ENCODE results near the gene NAA25. TPM values are rescaled to one million over a fixed set of nuclear protein-coding genes. Genes with fewer than 3 reads are reported as not detected.
A peak's percentile ranks its signal among the peaks of the same experiment; 100 is the strongest.

Gene NAA25
- total RNA-seq, 1 donor from 2014 or later, result 35.9 TPM

- no peaks in the 10 kb centered on the region for H3K4me1 Mint-ChIP-seq
- TF ChIP-seq CTCF (conservative IDR thresholded peaks at IDR 0.05), result no peak
- no peak overlapping the region for H3K4me3 Mint-ChIP-seq
- H3K27me3 Mint-ChIP-seq (ENCODE audit: low read depth), result no peaks in the 10 kb centered on the region
- no peak overlapping the region for H3K27ac Mint-ChIP-seq (ENCODE audit: unreplicated experiment)
- no peaks in the 10 kb centered on the region for H3K9me3 Mint-ChIP-seq
- H3K36me3 Mint-ChIP-seq (ENCODE audit: low read depth), result peaks cover 26% of the 10 kb centered on the region
- DNase-seq (ENCODE audit: low read depth, low spot score), result no peak
These were observed 73.3 kb downstream of the NAA25 start for GRCh38 chr12:112035219-112035785.

- H3K9me3 Mint-ChIP-seq, result no peaks in the 10 kb centered on the region
- H3K4me3 Mint-ChIP-seq, result no peak overlapping the region
- H3K27me3 Mint-ChIP-seq (ENCODE audit: low read depth), result no peaks in the 10 kb centered on the region
- no peak overlapping the region for H3K27ac Mint-ChIP-seq (ENCODE audit: unreplicated experiment)
- no peak for TF ChIP-seq CTCF (conservative IDR thresholded peaks at IDR 0.05)
- DNase-seq (ENCODE audit: low read depth, low spot score), result no peak
- no peaks in the 10 kb centered on the region for H3K4me1 Mint-ChIP-seq
- H3K36me3 Mint-ChIP-seq (ENCODE audit: low read depth), result peaks cover 20% of the 10 kb centered on the region
These were observed 76.3 kb downstream of the NAA25 start for GRCh38 chr12:112032292-112032691.

GRCh38 chr12:112031472-112031871, 77.1 kb downstream of the NAA25 start:
- DNase-seq (ENCODE audit: low read depth, low spot score), result no peak
- TF ChIP-seq CTCF (conservative IDR thresholded peaks at IDR 0.05), result no peak
- Mint-ChIP-seq H3K27ac (ENCODE audit: unreplicated experiment) (peak overlapping the region; percentile 46), H3K9me3 (no peaks in the 10 kb centered on the region), H3K36me3 (ENCODE audit: low read depth) (peaks cover 19% of the 10 kb centered on the region), H3K27me3 (ENCODE audit: low read depth) (no peaks in the 10 kb centered on the region), H3K4me3 (no peak overlapping the region), H3K4me1 (no peaks in the 10 kb centered on the region)

GRCh38 chr12:112029301-112029700, 79.3 kb downstream of the NAA25 start:
- Mint-ChIP-seq H3K27me3 (ENCODE audit: low read depth) (no peaks in the 10 kb centered on the region), H3K4me1 (peaks cover 7% of the 10 kb centered on the region), H3K4me3 (no peak overlapping the region), H3K36me3 (ENCODE audit: low read depth) (peaks cover 24% of the 10 kb centered on the region), H3K27ac (ENCODE audit: unreplicated experiment) (no peak overlapping the region), H3K9me3 (no peaks in the 10 kb centered on the region)
- TF ChIP-seq CTCF (conservative IDR thresholded peaks at IDR 0.05), result no peak
- no peak for DNase-seq (ENCODE audit: low read depth, low spot score)

- Mint-ChIP-seq H3K27ac (ENCODE audit: unreplicated experiment) (peak overlapping the region; percentile 72), H3K4me1 (peaks cover 7% of the 10 kb centered on the region), H3K9me3 (no peaks in the 10 kb centered on the region), H3K36me3 (ENCODE audit: low read depth) (peaks cover 25% of the 10 kb centered on the region), H3K4me3 (no peak overlapping the region), H3K27me3 (ENCODE audit: low read depth) (no peaks in the 10 kb centered on the region)
- no peak for TF ChIP-seq CTCF (conservative IDR thresholded peaks at IDR 0.05)
- no peak for DNase-seq (ENCODE audit: low read depth, low spot score)
These were observed 82.7 kb downstream of the NAA25 start for GRCh38 chr12:112025808-112026375.

All from neural crest cell (in vitro differentiated cells).